ENCODE measurements around the gene MICALL1. TPM values are rescaled to one million over a fixed set of nuclear protein-coding genes. Genes with fewer than 3 reads are reported as not detected.
"Not testable (repeated sequence)": the region's sequence is repeated elsewhere in the genome, so short reads cannot be mapped to it uniquely, and the experiment has no call there.

The MICALL1 gene
- total RNA-seq, 1 donor from 2014 or later, result 43.9 TPM

DNA sequence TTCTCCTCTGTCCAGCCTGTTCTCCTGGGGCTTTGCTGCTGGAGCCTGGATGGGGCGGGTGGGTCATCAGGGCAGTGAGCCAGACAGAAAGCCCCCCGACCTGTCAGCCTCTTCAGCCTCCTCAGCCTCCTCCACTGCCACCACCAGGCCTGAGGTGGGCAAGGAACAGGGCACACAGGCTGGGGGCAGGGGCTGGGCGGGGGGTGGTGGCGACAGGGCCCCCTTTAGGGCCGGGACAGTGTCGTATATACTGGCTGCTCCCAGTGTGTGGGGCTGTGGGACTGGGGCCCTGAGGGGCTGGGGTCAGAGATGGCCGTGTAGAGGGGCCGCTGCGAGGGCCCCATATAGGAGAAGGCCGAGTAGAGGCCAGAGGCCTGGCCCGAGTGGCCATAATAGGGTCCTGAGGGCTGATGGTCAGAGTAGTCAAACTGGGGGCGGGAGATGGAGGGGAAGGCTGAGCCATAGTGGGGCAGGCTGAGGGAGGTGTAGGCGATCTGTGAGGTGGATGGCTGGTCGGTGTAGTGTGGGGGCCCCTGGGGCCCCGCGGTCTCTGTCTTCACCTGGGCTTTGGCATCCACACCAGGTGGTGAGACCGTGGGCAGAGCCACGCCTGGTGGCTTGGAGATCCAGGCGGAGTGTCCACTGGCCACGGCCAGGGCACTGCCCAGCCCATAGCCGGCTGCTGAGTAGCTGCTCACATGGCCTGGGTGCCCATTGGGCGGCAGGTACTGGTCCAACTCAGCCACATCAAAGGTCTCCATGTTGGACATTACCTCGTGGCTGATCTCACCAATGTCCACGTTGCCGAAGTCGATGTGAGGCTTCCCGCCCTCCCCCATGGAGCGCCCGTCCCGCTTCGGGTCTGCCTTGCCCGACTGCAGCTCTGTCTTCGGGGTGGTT lies 67.4 kb downstream of the MICALL1 start:
- TF ChIP-seq, protein P1, sequence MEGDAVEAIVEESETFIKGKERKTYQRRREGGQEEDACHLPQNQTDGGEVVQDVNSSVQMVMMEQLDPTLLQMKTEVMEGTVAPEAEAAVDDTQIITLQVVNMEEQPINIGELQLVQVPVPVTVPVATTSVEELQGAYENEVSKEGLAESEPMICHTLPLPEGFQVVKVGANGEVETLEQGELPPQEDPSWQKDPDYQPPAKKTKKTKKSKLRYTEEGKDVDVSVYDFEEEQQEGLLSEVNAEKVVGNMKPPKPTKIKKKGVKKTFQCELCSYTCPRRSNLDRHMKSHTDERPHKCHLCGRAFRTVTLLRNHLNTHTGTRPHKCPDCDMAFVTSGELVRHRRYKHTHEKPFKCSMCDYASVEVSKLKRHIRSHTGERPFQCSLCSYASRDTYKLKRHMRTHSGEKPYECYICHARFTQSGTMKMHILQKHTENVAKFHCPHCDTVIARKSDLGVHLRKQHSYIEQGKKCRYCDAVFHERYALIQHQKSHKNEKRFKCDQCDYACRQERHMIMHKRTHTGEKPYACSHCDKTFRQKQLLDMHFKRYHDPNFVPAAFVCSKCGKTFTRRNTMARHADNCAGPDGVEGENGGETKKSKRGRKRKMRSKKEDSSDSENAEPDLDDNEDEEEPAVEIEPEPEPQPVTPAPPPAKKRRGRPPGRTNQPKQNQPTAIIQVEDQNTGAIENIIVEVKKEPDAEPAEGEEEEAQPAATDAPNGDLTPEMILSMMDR (IDR thresholded peaks at IDR 0.05), result no peak
- no peaks in the 10 kb centered on the region for H3K9me3 ChIP-seq
- H3K27me3 ChIP-seq, result no peaks in the 10 kb centered on the region
- no peak overlapping the region for H3K4me3 ChIP-seq
- DNase-seq (ENCODE audit: low spot score in 2 of 2), result no peak
- peaks cover 3% of the 10 kb centered on the region in 2 donors for H3K36me3 ChIP-seq
- H3K4me1 ChIP-seq, result no peaks in the 10 kb centered on the region
- no peak overlapping the region for H3K27ac ChIP-seq
- intact Hi-C loops (cut with DNase I), result no loop called here

DNA sequence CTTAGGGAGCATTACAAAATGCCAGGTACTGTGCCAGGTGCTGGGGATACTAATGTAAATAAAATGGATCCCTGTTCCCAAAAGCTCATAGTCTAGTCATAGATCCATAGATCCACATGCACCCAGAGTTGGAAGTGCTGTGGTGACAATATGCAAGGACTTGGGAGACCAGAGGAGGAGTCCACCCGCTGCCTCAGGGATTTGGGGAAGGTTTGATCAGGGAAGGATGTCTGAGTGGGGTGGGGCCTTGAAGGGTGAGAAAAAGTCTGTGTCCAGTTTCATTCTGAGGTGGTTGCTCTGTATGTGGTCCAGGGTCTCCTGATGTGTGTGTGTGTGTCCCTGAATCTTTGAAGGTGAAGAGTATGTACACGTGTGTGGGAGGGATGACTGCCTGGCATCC lies 69.1 kb downstream of the MICALL1 start:
- no peak for DNase-seq (ENCODE audit: low spot score in 2 of 2)
- Histone ChIP-seq H3K4me1 (no peaks in the 10 kb centered on the region), H3K9me3 (no peaks in the 10 kb centered on the region), H3K27me3 (no peaks in the 10 kb centered on the region), H3K27ac (no peak overlapping the region), H3K4me3 (no peak overlapping the region), H3K36me3 (no peaks in the 10 kb centered on the region)
- TF ChIP-seq, protein P1 (IDR thresholded peaks at IDR 0.05), result no peak
- intact Hi-C loops (cut with DNase I), result no loop called here

DNA sequence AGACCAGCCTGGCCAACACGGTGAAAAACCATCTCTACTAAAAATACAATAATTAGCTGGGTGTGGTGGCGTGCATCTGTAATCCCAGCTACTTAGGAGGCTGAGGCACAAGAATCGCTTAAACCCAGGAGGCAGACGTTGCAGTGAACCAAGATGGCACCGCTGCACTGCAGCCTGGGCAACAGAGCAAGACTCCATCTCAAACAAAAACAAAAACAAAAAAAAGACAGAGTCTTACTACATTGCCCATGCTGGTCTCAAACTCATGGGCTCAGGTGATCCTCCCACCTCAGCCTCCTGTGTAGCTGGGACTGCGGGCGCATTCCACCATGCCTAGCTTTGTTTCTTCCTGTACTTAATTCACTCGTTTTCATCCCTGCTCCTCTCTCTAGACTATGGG lies 69.9 kb downstream of the MICALL1 start:
- H3K4me3 ChIP-seq; intact Hi-C loops (cut with DNase I); H3K9me3 ChIP-seq; H3K36me3 ChIP-seq; H3K27me3 ChIP-seq; DNase-seq (ENCODE audit: low spot score in 2 of 2); H3K4me1 ChIP-seq; H3K27ac ChIP-seq: not testable (repeated sequence)

DNA sequence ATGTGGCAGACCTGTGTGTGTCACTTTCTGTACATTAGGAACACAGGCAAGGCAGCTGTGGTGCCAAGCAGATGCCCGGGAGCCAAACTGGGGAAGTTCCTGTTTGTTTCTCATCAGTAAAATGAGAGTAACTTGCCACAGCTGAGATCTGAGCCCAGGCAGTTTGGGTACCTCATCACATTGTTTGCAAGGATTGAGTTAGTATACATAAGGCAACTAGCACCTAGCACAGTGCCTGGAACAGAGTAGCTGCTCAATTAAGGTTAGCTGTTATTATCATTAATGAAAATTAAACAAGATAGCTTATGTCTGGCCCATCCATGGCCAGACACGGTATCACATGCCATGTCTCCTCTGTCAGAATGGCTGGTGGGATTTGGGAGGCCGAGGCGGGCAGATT lies 70.5 kb downstream of the MICALL1 start:
- Histone ChIP-seq H3K27ac (no peak overlapping the region), H3K4me3 (no peak overlapping the region), H3K27me3 (no peaks in the 10 kb centered on the region), H3K4me1 (no peaks in the 10 kb centered on the region), H3K9me3 (no peaks in the 10 kb centered on the region), H3K36me3 (no peaks in the 10 kb centered on the region)
- intact Hi-C loops (cut with DNase I), result no loop called here
- DNase-seq (ENCODE audit: low spot score in 2 of 2), result no peak
- TF ChIP-seq, protein P1 (IDR thresholded peaks at IDR 0.05), result no peak

DNA sequence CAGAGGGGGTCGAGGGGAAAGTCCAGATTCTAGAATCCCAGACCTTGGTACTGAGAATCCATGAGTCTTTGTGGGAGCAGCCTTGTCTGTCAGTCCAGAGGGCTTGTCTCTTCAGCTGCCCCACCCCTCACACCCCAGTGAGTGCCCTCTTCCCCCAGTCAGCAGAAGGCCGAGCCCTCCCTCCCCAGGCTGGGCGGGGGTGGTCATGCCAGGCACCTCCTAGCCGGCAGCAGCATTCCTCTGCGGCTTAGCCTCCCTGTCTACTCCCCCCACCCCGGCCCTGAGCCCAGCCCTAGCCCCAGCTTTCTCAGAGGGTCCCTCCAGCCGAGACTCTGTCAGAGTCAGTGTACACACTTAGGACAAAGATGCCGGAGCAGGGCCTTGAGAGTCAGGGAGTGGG lies 73.7 kb downstream of the MICALL1 start:
- intact Hi-C loops (cut with DNase I), result no loop called here
- Histone ChIP-seq H3K9me3 (no peaks in the 10 kb centered on the region), H3K4me3 (no peak overlapping the region), H3K36me3 (no peaks in the 10 kb centered on the region), H3K27me3 (no peaks in the 10 kb centered on the region), H3K27ac (no peak overlapping the region), H3K4me1 (no peaks in the 10 kb centered on the region)
- no peak for DNase-seq (ENCODE audit: low spot score in 2 of 2)
- TF ChIP-seq, protein P1 (IDR thresholded peaks at IDR 0.05), result no peak

DNA sequence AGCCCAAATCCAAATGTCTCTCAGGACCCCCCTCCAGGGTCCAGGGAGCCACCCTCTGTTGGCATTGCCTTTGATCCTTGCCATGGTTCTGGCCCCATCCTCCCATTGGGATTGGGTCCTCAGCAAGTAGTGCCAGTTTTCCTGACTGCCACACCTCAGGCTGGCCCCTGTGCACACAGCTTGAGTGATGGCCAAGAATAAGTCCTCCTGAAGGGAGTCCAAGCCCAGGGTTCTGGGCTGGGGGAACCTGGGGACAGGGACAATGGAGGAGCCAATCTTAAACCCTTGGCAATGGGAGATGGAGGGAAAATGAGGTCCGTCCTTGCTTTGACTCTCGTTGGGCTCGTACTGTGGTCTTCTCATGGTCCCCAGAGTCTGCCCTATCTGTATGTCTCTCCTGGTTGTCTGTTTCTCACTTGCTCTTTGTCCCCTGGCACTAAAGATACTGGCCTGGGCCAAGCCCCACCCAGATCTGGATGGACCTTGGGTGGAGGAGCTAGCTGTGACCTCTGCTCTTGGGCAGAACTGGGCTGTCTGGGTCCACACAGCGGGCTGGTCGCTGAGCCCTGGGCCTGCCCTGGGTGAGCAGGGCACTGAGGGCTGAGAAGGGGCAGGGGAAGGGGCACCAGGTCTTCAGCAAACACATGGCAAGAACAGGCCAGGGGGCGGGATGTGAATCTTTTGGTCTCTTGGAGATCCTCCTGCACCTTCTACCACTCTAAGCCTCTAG lies 75.3 kb downstream of the MICALL1 start:
- no peaks in the 10 kb centered on the region for H3K4me1 ChIP-seq
- H3K27ac ChIP-seq, result no peak overlapping the region
- intact Hi-C loops (cut with DNase I), result no loop called here
- H3K9me3 ChIP-seq, result no peaks in the 10 kb centered on the region
- TF ChIP-seq, protein P1 (IDR thresholded peaks at IDR 0.05), result no peak
- no peak for DNase-seq (ENCODE audit: low spot score in 2 of 2)
- no peaks in the 10 kb centered on the region for H3K27me3 ChIP-seq
- H3K4me3 ChIP-seq, result no peak overlapping the region
- H3K36me3 ChIP-seq, result no peaks in the 10 kb centered on the region

Measured in ascending aorta (tissue), 2 donors.